Islet of Langerhans (tissue), 1 donor: ENCODE measurements around the gene SARDH.

Experiments
- FAIRE-seq: peaks from one replicate; lab custom pipeline; 2011; peaks lifted over from hg19 to GRCh38; lab: Jason Lieb, UNC

Gene SARDH

GRCh38 chr9:133737774-133738639 is at the start of gene SARDH:
Gene SARDH, minus strand, starts transcription at chr9:133738352. Its CDS starts 4,179 bp downstream, at chr9:133734173.
- FAIRE-seq, result no peak

GRCh38 chr9:133787754-133788025 is 49.5 kb upstream of the SARDH start:
- no peak for FAIRE-seq

- no peak for FAIRE-seq
Measured at GRCh38 chr9:133786907-133787753, 49.0 kb upstream of the SARDH start.

GRCh38 chr9:133786371-133786753 is 48.2 kb upstream of the SARDH start:
- no peak for FAIRE-seq

GRCh38 chr9:133785753-133786370 is 47.7 kb upstream of the SARDH start:
- no peak for FAIRE-seq

- FAIRE-seq, result no peak
Measured at GRCh38 chr9:133784731-133785561, 46.8 kb upstream of the SARDH start.

- FAIRE-seq, result no peak
Measured at GRCh38 chr9:133783331-133783731, 45.2 kb upstream of the SARDH start.

GRCh38 chr9:133782157-133783130 is 44.3 kb upstream of the SARDH start:
- peak; percentile 69 for FAIRE-seq

GRCh38 chr9:133781828-133782135 is 43.6 kb upstream of the SARDH start:
- no peak for FAIRE-seq

- FAIRE-seq, result no peak
Measured at GRCh38 chr9:133780962-133781827, 43.0 kb upstream of the SARDH start.

- FAIRE-seq, result no peak
Measured at GRCh38 chr9:133780404-133780945, 42.3 kb upstream of the SARDH start.

- no peak for FAIRE-seq
Measured at GRCh38 chr9:133779516-133780403, 41.6 kb upstream of the SARDH start.

GRCh38 chr9:133779081-133779480 is 40.9 kb upstream of the SARDH start:
- FAIRE-seq, result no peak

GRCh38 chr9:133778336-133779013 is 40.3 kb upstream of the SARDH start:
- FAIRE-seq, result no peak

- FAIRE-seq, result no peak
Measured at GRCh38 chr9:133777871-133778270, 39.7 kb upstream of the SARDH start.

- FAIRE-seq, result no peak
Measured at GRCh38 chr9:133777068-133777791, 39.1 kb upstream of the SARDH start.
